DND-41 (cell line): Measurements from ENCODE around the gene ICA1.

Experiments
- ATAC-seq: fragments of 200-7000 bp; cut with Tn5 transposase; 3 replicates; pipeline ENCODE4 v1.9.1; 2021; ENCODE audit warnings: low read depth; ENCODE audit not compliant: insufficient read depth
- DNase-seq: peaks from one replicate; pipeline ENCODE4 v3.0.0-alpha.2; 2020
- H2AFZ ChIP-seq: 2 replicates; pipeline ENCODE4 v1.6.0; 2012; ENCODE audit warnings: low read depth, low read length
- H3K27ac ChIP-seq: 2 replicates; pipeline ENCODE4 v1.5.1; 2012; ENCODE audit warnings: low read length, inconsistent platforms
- H3K27me3 ChIP-seq: fragments of 200-600 bp; sonication (generic); 2 replicates; pipeline ENCODE4 v1.6.0; 2012; ENCODE audit warnings: low read length, mild to moderate bottlenecking, inconsistent platforms; ENCODE audit not compliant: insufficient read depth, poor library complexity
- H3K36me3 ChIP-seq: 2 replicates; pipeline ENCODE4 v1.5.1; 2012; ENCODE audit warnings: low read length, inconsistent platforms; ENCODE audit not compliant: insufficient read depth
- H3K4me1 ChIP-seq: 2 replicates; pipeline ENCODE4 v1.5.1; 2012; ENCODE audit warnings: mild to moderate bottlenecking, low read length; ENCODE audit not compliant: insufficient read depth
- H3K4me2 ChIP-seq: 2 replicates; pipeline ENCODE4 v1.6.0; 2012; ENCODE audit warnings: mild to moderate bottlenecking, moderate library complexity, low read length, inconsistent platforms; ENCODE audit not compliant: insufficient read depth
- H3K4me3 ChIP-seq, 2 experiments: fragments of 200-600 bp in 1 of 2; shearing (Covaris generic) in 1 of 2; 2 replicates each; pipeline ENCODE4 v1.5.1; 2012 to 2016; ENCODE audit warnings: inconsistent platforms in 2 of 2, low read length in 2 of 2, mild to moderate bottlenecking in 2 of 2, low read depth in 1 of 2, moderate library complexity in 1 of 2
- H3K79me2 ChIP-seq: 2 replicates; pipeline ENCODE4 v1.6.0; 2012; ENCODE audit warnings: low read length, inconsistent platforms; ENCODE audit not compliant: insufficient read depth
- H3K9ac ChIP-seq: 2 replicates; pipeline ENCODE4 v1.6.0; 2012; ENCODE audit warnings: low read depth, mild to moderate bottlenecking, inconsistent platforms, low read length, moderate library complexity
- H3K9me3 ChIP-seq: 2 replicates; pipeline ENCODE4 v1.5.1; 2012; ENCODE audit warnings: low read length, moderate library complexity, mild to moderate bottlenecking, inconsistent platforms; ENCODE audit not compliant: insufficient read depth, severe bottlenecking
- H4K20me1 ChIP-seq: 2 replicates; pipeline ENCODE4 v1.6.0; 2012; ENCODE audit warnings: low read length; ENCODE audit not compliant: insufficient read depth
- CTCF ChIP-seq: IDR thresholded peaks from 2 replicates; pipeline ENCODE4 v1.5.1; 2012; ENCODE audit warnings: borderline replicate concordance, low read length, moderate library complexity, mild to moderate bottlenecking; ENCODE audit not compliant: poor library complexity, severe bottlenecking; ENCODE audit errors: extremely low read depth
- EZH2 ChIP-seq: IDR thresholded peaks from 3 replicates; pipeline ENCODE4 v1.6.1; 2012; ENCODE audit warnings: borderline replicate concordance, low read depth, mild to moderate bottlenecking, moderate library complexity, low read length, inconsistent platforms; ENCODE audit not compliant: severe bottlenecking

Gene ICA1

GRCh38 chr7:8184221-8184620, 77.7 kb downstream of the ICA1 start:
- Histone ChIP-seq H3K27ac (no peak overlapping the region), H3K9me3 (no peaks in the 10 kb centered on the region), H4K20me1 (no peaks in the 10 kb centered on the region), H3K27me3 (no peaks in the 10 kb centered on the region), H2AFZ (no peak overlapping the region), H3K4me2 (no peak overlapping the region), H3K4me1 (no peaks in the 10 kb centered on the region), H3K9ac (no peak overlapping the region), H3K79me2 (no peaks in the 10 kb centered on the region), H3K4me3 (no peak overlapping the region), H3K36me3 (no peaks in the 10 kb centered on the region)
- no peak for ATAC-seq
- DNase-seq = no peak
- no peak for TF ChIP-seq EZH2
- no peak for TF ChIP-seq CTCF

- no peak for TF ChIP-seq EZH2
- TF ChIP-seq CTCF = no peak
- no peak for ATAC-seq
- Histone ChIP-seq H3K27ac (no peak overlapping the region), H3K36me3 (no peaks in the 10 kb centered on the region), H3K9ac (no peak overlapping the region), H3K4me3 (no peak overlapping the region), H3K4me1 (peaks cover 30% of the 10 kb centered on the region), H3K27me3 (no peaks in the 10 kb centered on the region), H4K20me1 (no peaks in the 10 kb centered on the region), H2AFZ (no peak overlapping the region), H3K79me2 (no peaks in the 10 kb centered on the region), H3K4me2 (no peak overlapping the region), H3K9me3 (no peaks in the 10 kb centered on the region)
- DNase-seq = no peak
These were observed 82.5 kb downstream of the ICA1 start for GRCh38 chr7:8179486-8179885.

GRCh38 chr7:8178353-8178752, 83.6 kb downstream of the ICA1 start:
- no peaks in the 10 kb centered on the region for H4K20me1 ChIP-seq
- H3K4me3 ChIP-seq = no peak overlapping the region
- DNase-seq (no peak), ATAC-seq (no peak)
- no peak for TF ChIP-seq CTCF
- no peak for TF ChIP-seq EZH2
- H3K4me2 ChIP-seq = no peak overlapping the region
- no peak overlapping the region for H3K9ac ChIP-seq
- H3K79me2 ChIP-seq = no peaks in the 10 kb centered on the region
- no peak overlapping the region for H2AFZ ChIP-seq
- H3K4me1 ChIP-seq = peaks cover 30% of the 10 kb centered on the region
- no peaks in the 10 kb centered on the region for H3K9me3 ChIP-seq
- H3K27ac ChIP-seq = no peak overlapping the region
- no peaks in the 10 kb centered on the region for H3K27me3 ChIP-seq
- H3K36me3 ChIP-seq = no peaks in the 10 kb centered on the region
